SW480 (cell line): ENCODE data around the gene MFSD6L.

Source experiments
- DNase-seq: peaks from one replicate; pipeline ENCODE4 v3.0.0-alpha.2; 2016; ENCODE audit warnings: low spot score

The MFSD6L gene

DNA sequence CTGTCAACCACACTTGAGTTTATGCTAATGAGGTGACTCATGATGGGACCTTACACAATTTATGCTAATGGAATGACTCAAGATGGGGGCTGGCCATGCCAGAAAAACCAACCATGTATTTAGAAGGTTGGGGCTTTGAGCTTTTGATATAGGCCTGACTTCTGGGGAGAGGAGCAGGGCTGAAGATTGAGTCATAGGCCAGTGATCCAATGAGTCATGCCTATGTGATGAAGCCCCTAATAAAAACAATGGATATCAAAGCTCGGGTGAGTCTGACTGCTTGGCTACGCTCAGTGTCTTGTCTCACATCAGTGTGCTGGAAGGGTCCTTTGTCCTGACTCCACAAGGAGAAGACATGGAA lies 7.3 kb downstream of the MFSD6L start:
- DNase-seq: peak; percentile 61

DNA sequence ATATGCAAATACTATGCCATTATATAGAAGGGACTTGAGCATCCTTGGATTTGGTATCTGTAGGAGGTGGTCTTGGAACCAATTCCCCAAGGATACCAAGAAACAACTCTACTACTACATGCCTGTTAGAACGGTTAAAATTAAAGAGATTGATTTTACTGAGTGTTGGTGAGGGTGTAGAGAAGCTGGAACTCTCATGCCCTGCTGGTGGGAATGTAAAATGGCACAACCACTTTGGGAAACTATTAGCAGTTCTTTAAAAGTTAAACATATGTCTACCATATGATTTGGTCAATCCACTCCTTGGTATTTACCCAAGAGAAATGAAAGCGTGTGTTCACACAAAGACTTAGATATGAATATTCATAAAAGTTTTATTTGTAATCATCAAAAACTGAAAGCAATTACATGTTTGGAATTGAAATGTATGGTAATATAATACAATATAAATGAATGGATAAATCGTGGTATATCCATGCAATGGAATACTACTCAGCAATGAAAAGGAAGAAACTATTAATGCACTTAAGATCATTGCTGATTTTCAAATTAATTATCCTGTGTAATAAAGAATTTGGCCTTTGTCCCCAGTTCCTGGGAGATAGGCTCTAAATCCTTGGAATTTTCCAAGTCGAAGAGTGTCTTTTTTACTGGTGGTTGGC lies 7.8 kb downstream of the MFSD6L start:
- DNase-seq: no peak

DNA sequence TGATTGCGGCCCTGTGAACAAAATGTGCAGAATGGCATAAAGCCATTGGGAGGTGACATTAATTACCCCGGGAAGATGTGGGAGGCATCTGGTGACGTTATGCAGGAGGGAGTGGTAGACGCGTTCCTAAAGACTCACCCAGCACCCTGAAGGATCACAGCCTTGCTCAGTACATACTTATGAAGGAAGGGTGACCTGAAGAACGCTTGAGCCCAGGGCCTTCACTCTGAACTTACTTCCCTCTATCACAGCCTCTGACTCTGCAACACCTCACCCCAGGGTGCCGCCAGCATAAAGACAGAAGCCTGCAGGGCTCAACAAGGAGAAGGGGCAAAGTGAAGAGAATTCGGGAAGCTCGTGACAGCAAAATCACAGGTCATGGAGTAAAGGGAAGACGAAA lies 9.4 kb downstream of the MFSD6L start:
- no peak for DNase-seq

- DNase-seq: no peak
These were observed 10.2 kb downstream of the MFSD6L start for GRCh38 chr17:8788998-8789397.

DNA sequence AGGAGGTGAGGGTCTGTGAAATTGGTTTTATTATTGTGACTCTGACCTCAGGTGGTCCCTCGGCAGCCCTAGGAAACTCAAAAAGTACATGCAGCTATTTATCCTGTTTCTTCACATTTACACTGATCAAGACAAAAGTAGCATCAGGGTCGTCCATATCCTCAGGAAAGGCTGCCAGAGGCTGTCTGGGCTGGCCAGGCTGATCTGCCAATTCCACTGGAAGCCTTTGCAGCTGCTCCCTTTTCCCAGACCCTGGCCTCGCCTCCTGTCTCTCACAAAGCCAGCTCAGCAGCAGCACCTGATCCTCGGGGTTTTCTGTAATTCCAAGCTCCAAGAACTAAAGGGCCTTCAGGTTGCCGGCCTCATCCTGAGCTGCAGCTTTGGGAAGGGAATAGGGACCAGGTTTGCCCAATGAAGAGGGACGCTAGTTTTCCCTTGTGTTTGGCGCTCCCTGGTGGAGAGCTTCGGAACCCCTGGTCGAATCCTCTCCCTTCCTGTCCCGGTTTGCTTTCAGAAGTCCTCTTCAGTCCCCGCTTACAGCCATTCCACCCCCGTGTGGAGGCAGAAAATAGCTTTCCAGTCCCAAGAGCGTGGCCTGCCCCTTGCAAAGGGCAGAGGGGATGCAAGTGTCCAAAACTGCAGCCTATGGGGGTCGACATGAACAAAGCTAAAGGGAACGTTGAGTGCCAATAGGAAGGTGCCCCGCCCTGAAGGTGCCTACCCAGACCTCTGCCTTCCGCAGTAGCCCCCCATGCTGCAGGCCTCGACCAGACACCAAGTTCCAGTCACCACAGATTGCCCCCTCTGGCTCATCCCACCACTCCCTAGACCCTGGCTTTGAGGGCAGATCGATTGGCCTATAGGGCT lies 13.4 kb downstream of the MFSD6L start:
- peak; percentile 66 for DNase-seq

DNA sequence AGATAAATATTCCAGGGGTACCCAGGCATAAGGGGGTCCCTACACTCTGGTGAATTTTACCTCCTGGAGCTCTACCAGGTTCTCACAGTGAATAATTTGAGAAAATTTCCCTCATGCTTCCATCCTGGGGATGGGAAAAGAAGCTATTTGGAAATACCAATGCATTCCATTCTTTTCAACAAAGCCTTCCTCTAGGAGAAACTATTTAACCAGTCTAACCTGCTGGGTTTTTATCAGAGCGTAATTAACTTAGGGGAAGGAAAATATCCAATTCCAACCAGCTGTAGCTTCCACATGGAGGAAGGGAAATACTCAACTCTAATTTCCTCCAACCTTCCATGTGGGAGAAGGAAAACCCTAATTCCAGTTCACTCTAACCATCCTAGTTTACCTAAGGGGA lies 17.0 kb downstream of the MFSD6L start:
- DNase-seq: no peak

DNA sequence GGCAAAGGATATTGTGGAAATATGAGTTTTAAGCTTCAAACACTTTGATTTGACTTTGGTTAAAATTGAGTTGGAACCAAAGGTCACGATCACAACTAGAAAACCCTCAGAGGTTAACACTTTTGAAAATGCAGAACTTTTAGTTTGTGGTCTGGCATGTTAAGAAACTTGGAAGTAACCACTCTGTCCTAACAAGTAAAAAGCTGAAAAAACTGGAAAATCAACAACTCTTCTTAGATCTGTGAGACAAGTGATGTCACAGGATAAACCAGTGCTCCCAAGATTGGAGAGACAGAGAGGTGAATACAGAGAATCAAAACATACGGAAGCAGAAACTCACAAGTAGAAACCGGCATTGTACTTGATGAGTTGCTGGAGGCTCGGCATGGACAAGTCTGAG lies 17.4 kb downstream of the MFSD6L start:
- no peak for DNase-seq

- no peak for DNase-seq
These were observed 22.3 kb downstream of the MFSD6L start for GRCh38 chr17:8776881-8777280.

GRCh38 chr17:8776248-8776647 lies 22.9 kb downstream of the MFSD6L start:
- no peak for DNase-seq

DNA sequence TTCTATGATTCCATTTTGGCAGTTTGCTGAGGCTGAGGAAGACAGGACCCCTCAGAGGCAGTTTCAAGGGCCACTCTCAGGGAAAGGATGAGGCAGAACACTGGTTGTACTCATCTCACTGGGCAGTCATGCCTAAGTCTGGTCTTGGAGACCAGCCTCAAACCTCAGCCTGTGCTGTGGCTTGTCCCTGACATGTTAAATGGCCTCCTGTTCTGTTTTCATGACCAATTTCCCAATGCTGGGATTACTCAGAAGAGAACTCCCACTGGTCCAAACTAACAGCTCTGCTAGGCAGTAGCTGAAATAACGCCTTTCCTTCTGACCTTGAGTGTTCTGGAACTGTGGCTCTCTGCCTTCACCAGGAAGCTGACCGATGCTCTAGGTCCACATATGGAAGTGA lies 32.4 kb downstream of the MFSD6L start:
- DNase-seq: no peak

DNA sequence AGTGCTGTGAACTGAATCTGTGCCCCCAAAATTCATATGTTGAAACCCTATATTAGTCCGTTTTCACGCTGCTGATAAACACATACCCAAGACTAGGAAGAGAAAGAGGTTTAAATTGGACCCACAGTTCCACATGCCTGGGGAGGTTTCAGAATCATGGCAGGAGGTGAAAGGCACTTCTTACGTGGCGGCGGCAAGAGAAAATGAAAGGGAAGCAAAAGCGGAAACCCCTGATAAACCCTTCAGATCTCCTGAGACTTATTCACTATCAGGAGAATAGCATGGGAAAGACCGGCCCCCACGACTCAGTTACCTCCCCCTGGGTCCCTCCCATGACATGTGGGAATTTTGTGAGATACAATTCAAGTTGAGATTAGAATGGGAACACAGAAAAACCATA lies 37.2 kb downstream of the MFSD6L start:
- no peak for DNase-seq

GRCh38 chr17:8758137-8758596 lies 41.0 kb downstream of the MFSD6L start, which contains the start of gene SPDYE4:
SPDYE4 (minus strand) TSS chr17:8758546; CDS start chr17:8758382, 164 bp downstream.
- DNase-seq: no peak

GRCh38 chr17:8757189-8757588 lies 42.0 kb downstream of the MFSD6L start:
- no peak for DNase-seq

DNA sequence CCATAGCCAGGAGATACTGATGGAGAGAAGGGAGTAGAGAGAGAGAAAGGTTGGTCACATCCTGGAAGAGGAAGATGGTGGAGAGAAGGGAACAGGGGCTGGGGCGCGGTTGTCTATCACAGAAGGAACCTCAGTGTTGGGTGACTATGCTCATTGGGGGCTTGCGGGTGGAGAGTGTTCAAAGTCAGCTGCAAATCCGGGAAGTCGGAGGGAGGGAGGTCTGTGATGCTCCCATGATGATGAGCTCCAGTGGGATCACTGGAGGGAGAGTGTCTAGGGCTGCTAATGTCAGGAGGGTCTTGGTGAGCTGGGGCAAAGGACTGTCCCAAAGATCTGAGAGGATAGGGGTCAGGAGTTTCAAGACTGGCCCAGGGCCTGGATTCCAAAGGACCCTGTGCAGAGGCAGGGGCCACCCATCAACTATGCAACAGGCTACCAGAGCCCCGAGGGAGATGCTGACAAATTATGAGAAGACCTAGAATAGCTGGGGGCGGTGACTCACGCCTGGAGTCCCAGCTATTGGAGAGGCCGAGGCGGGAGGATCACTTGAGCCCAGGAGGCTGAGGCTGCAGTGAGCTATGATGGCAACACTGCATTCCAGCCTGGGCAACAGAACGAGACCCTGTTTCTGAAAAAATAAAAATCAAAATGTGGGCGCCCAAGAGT lies 43.4 kb downstream of the MFSD6L start:
- no peak for DNase-seq

- DNase-seq: no peak
These were observed 44.3 kb downstream of the MFSD6L start for GRCh38 chr17:8754890-8755289.

GRCh38 chr17:8753976-8754440 lies 45.2 kb downstream of the MFSD6L start:
- DNase-seq: peak; percentile 60

DNA sequence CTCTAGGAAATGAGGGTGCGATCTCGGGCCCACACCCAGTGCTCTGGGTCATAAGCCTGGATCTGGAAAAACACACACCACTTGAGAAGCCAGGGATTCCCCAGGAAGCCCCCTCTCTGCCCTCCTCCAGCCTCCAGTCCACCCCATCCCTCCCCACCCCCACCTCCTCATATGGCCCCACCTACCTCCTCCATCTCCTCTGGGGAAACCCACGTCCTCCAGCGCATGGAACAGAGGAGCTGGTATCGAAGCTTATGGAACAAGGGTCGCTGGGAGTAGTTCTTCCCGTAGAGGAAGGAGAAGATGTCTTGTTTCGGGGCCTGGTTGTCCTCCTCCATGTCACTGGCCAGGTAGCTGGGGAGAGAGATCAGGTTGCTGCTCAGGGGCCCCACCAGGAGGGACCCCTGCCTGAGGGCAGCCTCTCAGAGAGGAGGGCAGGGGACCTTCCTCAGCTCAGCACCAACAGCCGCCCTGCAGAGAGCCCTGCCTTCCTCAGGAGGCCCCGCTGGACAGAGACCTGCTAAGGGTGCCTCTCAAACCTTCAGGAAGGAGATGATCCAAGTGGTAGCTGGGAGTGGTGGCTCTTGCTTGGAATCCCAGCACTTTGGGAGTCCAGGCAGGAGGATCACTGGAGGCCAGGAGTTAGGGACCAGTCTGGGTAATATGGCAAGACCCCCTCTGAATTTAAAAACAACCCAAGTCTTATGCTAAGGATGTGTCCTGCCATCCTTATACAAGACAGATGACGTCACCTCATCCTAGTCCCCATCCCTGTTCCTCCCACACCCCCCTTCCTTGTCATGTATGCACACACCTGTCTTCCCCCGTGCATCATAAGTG lies 45.8 kb downstream of the MFSD6L start:
- DNase-seq: no peak

GRCh38 chr17:8749616-8750015 lies 49.5 kb downstream of the MFSD6L start:
- DNase-seq: no peak

- DNase-seq: no peak
These were observed 51.4 kb downstream of the MFSD6L start for GRCh38 chr17:8747742-8748141.
